NCI-H748 (cell line): ENCODE measurements around the gene KRTAP12-4.
"Not testable (repeated sequence)": the region's sequence is repeated elsewhere in the genome, so short reads cannot be mapped to it uniquely, and the experiment has no call there.

Experiments used
- DNase-seq: peaks from one replicate; lab custom pipeline; 2025; ENCODE audit not compliant: unreplicated experiment; lab: John Stamatoyannopoulos, UW

KRTAP12-4 gene, protein sequence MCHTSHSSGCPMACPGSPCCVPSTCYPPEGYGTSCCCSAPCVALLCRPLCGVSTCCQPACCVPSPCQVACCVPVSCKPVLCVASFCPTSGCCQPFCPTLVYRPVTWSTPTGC

DNA sequence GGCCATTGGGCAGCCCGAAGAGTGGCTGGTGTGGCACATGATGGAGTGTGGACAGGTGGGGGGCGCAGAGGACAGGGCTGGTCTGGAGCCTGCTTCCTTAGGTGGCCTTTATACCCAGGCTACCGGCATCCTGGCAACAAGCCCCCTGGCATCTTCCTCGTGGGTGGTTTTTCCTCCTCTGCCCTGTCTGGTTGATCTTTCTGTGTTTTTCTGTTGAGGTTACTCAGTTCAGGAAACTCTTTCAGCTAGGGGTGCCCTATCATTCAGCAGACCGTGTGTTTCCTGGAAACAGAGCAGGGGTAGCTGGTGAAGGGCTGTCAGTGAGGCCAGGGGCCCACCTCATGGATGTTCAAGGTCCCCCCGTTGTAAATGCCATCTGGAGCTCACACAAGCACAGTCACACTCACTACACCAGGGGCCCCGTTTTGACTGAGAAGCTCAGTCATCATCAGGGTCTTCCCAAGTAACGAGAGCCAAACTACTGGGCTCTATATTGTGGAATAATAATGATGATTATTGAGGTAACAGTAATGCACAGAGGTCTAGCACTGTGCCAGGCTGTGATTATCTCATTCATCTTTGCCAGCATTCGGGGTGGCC is at the start of gene KRTAP12-4:
Gene KRTAP12-4, minus strand, starts transcription at position 84 of the 600 bp plus-strand sequence. Its CDS starts 45 bp downstream, at position 39.
- no peak for DNase-seq

DNA sequence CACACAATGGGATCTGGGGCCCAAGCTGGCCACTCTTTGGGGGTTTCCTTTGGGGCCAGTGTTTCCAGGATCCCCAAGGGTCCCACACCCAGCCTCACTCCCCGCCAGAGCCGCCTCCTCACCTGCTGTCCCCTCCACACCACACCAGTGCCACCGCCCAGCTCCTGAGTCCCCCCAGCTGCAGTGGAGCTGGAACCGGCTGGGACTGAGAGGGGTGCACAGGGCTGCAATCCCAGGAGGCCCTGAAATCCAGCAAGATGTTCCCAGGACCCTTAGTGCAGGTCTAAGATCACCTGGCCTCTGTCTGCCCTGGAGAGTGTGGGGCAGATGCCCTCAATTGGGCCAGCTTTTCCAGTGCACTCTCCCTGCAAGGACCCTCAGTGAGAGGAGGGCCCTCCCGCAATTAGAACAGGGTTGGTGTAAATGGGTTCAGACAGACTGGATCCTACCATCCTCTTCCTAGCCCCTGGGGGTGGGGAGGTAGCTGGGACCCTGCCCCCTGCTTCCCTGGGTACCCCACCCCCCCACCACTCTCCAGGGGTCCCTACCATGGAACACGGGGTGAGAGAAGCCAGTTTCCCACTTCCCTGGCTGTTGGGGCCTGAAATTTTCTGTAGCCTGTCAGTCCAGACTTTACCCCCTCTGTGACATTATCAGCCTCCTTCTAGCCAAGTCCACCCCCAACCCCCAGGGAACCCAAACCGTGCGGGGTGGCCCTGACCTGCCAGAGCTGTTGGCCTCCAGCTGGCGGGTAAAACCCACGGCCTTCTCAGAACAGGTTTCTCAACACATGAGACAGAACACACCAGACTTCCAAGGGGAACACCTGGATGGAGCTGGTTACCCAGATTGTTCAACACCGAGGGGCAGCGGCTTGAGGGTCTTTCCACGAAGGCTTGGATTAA is 49.5 kb upstream of the KRTAP12-4 start:
- DNase-seq: no peak

DNA sequence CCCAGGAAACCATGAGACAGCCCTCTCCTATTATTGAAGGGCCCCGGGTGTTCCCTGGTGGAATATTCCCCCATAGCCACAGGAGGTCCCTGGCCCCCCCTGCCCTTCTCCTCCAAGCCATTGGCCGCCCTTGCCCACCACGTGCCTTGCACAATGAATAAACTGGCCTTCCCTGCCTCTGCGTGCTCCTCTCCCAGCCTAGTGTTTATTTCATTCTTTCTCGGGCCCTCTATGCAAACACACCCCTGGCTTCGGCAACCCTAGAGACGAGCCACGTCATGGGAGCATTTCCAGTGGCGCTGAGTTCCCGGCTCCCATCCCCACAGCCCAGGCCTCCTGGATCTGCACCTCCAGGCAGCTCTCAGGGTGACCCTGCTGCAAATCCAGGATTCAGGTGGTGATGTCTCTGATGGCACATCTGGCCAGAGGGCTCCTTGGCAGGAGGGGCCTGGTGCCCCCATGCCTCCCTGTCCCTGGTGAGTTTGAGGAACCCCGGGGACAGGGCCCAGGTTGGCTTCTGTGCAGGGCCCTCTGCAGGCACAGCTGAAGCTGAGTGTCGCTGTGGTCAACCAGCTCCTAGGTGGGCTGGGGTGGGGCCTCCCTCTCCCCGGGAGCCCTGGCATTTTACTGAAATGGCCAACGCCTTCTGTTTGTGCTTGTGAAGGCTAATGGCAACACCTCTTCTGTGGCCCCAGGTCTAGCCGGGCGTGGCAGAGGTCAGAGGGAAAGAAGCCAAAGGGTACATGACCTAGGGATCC is 48.7 kb upstream of the KRTAP12-4 start:
- DNase-seq: no peak

DNA sequence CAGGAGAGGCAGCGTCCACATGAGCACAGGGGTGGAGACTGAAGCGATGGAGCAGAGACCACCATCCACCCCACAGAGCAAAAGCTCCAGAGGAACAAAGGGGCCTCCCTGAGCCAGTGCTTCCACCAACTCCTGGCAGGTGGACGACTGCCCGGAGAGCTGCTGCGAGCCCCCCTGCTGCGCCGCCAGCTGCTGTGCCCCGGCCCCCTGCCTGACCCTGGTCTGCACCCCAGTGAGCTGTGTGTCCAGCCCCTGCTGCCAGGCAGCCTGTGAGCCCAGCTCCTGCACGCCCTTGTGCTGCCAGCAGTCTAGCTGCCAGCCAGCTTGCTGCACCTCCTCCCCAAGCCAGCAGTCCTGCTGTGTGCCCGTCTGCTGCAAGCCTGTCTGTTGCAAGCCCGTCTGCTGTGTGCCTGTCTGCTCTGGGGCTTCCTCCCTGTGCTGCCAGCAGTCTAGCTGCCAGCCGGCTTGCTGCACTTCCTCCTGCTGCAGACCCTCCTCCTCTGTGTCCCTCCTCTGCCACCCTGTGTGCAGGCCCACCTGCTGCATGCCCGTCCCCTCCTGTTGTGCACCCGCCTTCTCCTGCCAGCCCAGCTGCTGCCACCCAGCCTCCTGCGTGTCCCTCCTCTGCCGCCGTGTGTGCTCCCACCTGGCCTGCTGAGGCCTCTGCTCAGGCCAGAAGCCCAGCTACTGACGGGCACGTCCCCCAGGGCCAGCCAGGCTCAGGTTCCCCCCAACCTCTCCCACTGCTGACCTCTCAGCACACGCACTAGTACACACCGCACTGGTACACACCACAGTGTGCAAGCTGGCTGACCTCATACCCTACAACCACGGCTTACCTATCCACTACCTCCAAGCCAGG is 47.9 kb upstream of the KRTAP12-4 start:
- no peak for DNase-seq

DNA sequence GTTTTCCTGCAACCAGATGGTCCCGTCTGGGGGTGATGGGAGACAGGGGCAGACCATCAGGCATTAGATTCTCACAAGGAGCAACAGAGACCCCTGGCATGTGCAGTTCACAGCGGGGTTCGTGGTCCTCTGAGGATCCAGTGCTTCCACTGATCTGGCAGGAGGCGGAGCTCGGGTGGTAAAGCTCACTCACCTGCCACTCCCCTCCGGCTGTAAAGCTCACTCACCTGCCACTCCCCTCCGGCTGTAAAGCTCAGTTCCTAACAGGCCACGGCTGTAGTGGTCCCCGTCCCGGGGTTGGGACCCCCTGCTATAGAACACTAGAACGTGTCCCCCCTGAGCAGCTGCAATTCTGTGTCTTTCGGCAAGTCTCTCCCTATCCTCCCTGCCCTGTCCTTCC is 47.1 kb upstream of the KRTAP12-4 start:
- peak; percentile 10 for DNase-seq

DNA sequence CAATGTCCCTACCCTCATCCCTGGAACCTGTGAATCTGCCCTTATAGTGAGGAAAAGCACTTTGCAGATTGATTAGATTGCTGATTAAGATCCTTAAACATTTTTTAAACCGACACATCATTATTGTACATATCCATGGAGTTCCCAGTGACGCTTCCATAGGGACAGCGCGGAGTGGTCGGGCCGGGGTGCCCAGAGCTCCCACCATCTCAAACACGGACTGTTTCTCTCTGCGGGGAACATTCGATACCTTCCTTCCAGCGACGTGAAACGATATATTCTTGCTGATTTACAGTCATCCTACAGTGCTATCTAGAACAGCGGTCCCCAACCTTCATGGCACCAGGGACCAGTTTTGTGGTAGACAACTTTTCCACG is 46.6 kb upstream of the KRTAP12-4 start:
- DNase-seq: no peak

DNA sequence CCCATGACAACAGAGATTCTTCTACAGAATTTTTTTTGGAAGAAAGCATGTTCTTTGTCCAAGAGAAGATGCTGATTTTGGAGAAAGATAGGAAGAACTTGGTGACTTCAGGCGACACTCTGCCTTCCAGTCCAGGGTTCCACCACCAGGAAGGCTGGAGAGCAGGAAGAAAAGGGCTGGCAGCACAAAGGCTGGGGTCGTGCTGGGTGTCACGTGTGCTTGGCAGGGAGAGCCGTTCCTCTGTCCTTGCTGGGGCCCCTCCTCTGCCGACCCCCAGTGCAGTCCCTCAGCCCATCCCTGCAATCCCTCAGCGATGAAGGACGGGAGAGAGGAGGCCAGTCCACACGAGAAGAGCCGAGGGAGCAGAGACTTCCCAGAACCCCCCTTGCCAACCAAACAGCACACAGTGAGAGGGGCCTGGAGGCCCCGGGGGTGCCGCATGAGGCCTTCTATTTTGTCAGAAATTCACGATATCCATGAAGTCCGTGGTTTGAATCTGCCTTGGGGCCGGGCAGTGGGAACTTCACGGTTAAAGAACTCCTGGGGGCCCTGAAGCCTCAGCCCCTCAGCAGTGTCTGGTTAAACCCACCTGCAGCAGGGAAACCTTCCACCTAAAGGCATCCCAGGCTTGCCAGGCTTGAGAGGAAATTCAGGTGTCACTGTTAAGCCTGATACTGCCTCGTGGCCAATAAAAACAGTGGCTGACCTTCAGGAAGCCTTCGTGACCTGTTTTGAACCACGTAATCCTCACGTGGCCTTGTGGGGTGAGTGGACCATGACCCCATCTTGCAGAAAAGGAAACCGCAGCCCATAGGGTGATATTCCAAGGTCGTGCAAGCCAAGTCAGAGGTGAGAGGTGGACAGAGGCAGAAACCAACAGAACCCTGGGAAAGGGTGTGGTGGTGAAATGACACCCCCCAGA is 45.9 kb upstream of the KRTAP12-4 start:
- DNase-seq: no peak

DNA sequence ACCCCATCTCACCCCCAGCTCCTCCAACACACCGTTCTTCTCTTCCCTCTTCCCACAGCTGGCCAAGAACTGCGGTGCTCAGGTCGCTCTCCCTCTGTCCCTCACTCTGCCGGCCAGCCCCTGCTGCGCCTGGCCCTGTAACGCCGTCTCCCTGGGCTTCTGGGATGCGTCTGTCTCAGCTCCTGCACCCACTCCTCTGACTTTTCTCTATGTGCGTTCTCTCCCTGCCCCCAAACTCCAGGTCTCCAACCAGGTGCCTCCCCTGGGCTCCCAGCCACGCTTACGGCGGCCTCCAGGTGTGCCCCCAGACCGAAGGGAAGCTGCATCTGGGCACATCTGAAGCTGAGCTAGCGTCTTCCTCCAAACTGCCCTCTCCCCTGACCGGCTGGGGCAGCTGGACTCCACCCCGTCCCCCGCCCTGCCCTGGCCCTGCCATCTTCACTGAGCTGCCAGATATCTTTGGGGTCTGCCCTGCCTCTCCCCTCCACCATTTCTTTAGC is 45.1 kb upstream of the KRTAP12-4 start:
- DNase-seq: no peak

DNA sequence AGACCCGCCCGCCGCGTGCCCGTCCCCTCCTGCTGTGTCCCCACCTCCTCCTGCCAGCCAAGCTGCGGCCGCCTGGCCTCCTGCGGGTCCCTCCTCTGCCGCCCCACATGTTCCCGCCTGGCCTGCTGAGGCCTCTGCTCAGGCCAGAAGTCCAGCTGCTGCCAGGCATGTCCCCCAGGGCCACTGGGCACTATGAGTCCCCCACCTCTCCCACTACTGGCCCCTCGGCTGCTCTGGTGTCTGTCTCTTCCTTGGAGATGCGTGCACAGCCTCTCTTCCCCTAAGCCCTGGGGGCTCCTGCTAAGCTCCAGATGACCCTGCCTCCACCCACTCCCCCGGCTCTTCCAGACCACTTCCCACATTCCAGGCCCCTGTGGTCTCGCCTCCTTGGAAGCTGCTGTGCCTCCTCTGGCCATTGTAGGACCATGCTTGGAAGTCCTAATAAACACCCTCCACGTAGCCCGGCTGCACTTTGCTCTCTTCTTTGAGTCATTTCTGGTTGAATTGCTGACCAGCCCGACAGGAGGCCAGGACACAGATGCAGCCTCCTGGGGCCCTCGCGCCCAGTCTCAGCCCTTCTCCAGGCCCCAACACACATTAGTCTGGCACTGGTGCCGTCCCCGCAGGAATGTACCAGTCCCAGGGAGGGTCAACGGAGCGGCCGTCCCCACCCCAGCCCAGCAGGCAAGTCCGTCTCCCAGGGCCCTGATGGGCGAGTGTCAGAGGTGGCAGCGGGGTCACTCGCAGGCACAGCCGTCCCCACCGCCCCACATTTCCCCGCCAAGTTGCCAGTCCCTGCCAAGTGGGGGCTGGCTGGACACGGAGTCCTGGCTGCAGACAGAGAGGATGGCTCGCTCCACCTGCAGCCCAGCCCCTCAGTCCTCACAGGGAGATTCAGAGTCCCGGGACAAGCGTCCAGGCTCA is 43.6 kb upstream of the KRTAP12-4 start:
- no peak for DNase-seq

DNA sequence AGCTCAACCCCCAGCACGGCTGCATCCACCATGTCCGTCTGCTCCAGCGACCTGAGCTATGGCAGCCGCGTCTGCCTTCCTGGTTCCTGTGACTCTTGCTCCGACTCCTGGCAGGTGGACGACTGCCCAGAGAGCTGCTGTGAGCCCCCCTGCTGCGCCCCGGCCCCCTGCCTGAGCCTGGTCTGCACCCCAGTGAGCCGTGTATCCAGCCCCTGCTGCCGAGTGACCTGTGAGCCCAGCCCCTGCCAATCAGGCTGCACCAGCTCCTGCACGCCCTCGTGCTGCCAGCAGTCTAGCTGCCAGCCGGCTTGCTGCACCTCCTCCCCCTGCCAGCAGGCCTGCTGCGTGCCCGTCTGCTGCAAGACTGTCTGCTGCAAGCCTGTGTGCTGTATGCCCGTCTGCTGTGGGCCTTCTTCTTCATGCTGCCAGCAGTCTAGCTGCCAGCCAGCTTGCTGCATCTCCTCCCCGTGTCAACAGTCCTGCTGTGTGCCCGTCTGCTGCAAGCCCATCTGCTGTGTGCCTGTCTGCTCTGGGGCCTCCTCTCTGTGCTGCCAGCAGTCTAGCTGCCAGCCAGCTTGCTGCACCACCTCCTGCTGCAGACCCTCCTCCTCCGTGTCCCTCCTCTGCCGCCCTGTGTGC is 42.8 kb upstream of the KRTAP12-4 start, which contains the start of gene KRTAP10-12:
Gene KRTAP10-12, plus strand, starts transcription at position 1 of the 639 bp plus-strand sequence. Its CDS starts 30 bp downstream, at position 31.
- DNase-seq: not testable (repeated sequence)

DNA sequence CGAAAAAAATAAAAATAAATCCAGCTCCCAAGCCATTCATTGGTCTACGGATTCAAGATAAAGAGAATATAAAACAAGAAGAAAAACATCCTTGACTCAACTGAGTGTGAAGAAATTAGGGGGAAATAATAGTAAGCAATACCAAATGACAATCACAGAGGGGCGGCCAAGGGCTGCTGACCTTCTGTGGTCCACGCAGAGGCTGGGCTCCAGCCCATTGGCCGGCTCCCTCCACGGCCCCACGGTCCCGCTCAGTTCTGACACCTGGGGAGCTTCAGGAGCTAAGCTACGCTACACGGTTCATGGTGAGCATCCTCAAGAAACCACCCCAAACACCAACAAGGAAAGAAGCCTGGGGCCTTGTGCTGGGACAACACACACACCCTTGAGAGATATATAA is 42.1 kb upstream of the KRTAP12-4 start:
- DNase-seq: no peak

DNA sequence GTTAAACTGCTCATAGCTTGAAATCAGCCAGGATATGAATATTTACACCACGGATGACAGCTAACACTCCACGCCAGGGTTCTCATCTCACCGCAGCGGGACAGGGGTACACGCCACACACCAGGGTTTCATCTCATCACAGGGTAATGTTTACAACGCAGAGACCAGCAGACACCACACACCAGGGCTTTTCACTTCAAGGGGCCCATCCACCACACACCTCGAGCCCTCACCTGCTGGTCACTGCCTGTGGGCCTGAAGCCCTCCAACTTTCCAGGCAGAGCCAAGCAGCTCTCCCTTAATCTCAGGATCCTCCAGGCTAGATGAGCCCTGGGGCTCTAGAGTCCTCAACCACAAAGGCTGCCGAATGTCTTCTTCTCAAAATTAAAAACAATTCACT is 41.2 kb upstream of the KRTAP12-4 start:
- no peak for DNase-seq

DNA sequence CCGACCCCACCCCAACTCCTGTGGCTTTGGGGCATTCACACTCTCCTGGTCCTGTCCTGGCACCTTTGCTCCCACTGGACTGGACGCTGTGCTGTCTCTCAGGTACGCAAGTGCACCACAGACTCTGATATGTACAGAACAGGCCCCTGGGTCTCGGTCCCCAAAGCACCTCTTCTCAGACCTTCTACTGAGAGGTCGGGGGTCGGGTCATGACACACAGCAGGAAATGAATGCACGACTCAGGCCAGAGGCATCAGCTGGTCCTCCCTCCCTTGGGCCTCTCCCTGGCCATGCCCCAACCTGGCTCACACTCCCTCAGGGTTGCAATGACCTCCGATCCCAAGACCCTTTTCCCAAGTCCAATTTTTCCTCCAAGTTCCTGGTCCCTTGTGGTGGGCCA is 40.7 kb upstream of the KRTAP12-4 start:
- no peak for DNase-seq

DNA sequence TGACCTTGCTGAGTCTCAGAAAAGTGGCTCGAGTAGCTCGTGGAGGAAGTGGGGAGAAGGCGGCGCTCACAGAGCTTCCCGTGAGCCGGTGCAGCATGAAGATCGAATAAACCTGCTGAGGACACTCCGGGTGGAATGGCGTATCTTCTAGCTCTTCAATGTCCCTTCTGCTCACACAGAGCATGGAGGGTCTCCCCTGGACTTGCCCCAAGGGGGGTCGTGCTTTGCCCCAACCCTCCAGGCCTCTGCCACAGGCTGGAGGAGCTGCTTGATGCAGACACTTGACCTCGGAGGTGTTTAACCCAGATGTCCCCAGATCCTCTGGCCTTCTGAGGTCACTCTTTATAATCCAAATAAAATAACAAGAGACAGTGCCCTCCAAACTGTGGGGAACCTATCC is 40.3 kb upstream of the KRTAP12-4 start:
- DNase-seq: no peak

DNA sequence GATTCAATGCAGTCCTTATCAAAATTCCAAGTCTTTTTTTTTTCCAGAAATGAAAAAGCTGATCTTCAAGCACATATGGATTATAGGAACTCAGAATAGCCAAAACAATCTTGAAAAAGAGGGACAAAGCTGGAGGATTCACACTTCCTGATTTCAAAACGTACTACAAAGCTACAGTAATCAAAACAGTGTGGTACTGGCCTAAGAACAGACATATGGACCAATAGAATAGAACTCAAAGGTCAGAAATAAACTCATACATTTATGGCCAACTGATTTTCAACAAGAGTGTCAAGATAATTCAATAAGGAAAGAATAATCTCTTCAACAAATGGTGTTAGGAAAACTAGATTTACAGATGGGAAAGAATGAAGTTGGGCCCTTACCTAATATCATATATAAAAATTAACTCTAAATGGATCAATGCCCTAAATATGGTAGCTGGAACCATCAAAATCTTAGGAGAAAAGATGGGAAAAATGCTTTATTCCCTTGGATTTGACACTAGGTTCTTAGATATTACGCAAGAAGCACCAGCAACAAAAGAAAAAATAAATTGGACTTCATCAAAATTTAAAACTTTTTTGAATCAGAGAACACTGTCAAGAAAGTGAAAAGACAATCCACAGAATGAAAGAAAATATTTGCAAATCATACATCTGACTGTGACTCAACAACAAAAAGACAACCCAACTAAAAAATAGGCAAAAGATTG is 38.5 kb upstream of the KRTAP12-4 start:
- no peak for DNase-seq

DNA sequence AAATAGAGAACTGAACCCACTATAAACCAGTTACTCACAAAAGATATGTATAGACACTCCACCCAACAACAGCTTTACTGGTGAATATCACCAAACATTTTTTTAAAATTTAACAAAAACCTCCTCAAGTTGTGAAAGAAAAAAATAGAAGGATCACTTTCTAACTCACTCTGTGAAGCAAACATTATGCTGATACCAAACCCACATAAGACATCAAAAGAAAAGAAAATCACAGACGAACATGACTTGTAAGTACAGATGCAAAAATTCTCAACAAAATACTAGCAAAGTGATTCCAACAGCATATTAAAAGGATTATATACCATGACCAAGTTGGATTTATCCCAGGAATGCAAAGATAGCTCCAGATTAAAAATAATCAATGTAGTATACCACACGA is 37.2 kb upstream of the KRTAP12-4 start:
- DNase-seq: no peak

DNA sequence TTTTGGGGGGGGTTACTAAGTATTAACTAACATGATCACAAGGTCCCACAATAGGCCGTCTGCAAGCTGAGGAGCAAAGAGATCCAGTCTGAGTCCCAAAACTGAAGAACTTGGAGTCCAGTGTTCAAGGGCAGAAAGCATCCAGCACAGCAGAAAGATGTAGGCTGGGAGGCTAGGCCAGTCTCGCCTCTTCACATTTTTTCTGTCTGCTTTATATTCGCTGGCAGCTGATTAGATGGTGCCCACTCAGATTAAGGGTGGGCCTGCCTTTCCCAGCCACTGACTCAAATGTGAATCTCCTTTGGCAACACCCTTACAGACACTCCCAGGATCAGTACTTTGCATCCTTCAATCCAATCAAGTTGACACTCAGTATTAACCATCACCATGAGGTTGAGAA is 35.3 kb upstream of the KRTAP12-4 start:
- DNase-seq: not testable (repeated sequence)
